HepG2 (cell line): Measurements from ENCODE around the gene PMEL. TPM values are rescaled to one million over a fixed set of nuclear protein-coding genes. Genes with fewer than 3 reads are reported as not detected.

Source experiments
- AFF4 ChIP-seq: sonication (generic); formaldehyde crosslinking; IDR thresholded peaks from 2 replicates; pipeline ENCODE4 v1.4.0; 2020; ENCODE audit warnings: missing genetic modification reagents
- BORCS8-MEF2B ChIP-seq: sonication (generic); formaldehyde crosslinking; IDR thresholded peaks from 2 replicates; pipeline ENCODE4 v1.8.0; 2022; ENCODE audit warnings: mild to moderate bottlenecking, missing genetic modification reagents
- CENPX ChIP-seq: sonication (generic); formaldehyde crosslinking; IDR thresholded peaks from 2 replicates; pipeline ENCODE4 v1.9.0; 2021; ENCODE audit warnings: mild to moderate bottlenecking, missing genetic modification reagents, moderate library complexity
- DRAP1 ChIP-seq: IDR thresholded peaks from 2 replicates; pipeline ENCODE4 v1.6.1; 2016; ENCODE audit warnings: missing genetic modification reagents, missing compliant biosample characterization
- ELF3 ChIP-seq: IDR thresholded peaks from 2 replicates; pipeline ENCODE4 v1.6.1; 2016; ENCODE audit warnings: missing genetic modification reagents, missing compliant biosample characterization
- GATA4 ChIP-seq: sonication (generic); IDR thresholded peaks from 2 replicates; pipeline ENCODE4 v1.6.1; 2016; ENCODE audit warnings: antibody characterized with exemption, low read depth, borderline replicate concordance
- GATAD1 ChIP-seq: IDR thresholded peaks from 2 replicates; pipeline ENCODE4 v1.6.1; 2016; ENCODE audit warnings: missing genetic modification reagents, missing compliant biosample characterization
- HMG20A ChIP-seq: IDR thresholded peaks from 2 replicates; pipeline ENCODE4 v1.6.1; 2016; ENCODE audit warnings: borderline replicate concordance
- KLF16 ChIP-seq, 2 experiments: sonication (generic) in 1 of 2; formaldehyde crosslinking in 1 of 2; IDR thresholded peaks; 2 replicates each; pipeline versions ENCODE4 v1.6.1 to v1.8.0; 2016 to 2023; ENCODE audit warnings: missing genetic modification reagents in 2 of 2, missing compliant biosample characterization in 1 of 2
- MAFK ChIP-seq, 2 experiments: IDR thresholded peaks in 1 of 2; conservative IDR thresholded peaks in 1 of 2; 2 replicates each; pipeline ENCODE4 v1.6.1; 2011; ENCODE audit warnings: improper control_type of control experiment in 2 of 2, low read length in 2 of 2
- MED1 ChIP-seq: sonication (generic); formaldehyde crosslinking; IDR thresholded peaks from 2 replicates; pipeline ENCODE4 v1.4.0; 2020; ENCODE audit warnings: missing genetic modification reagents
- MTF2 ChIP-seq: sonication (generic); formaldehyde crosslinking; IDR thresholded peaks from 2 replicates; pipeline ENCODE4 v1.5.0; 2020; ENCODE audit warnings: missing genetic modification reagents, borderline replicate concordance
- NR2C2 ChIP-seq: sonication (generic); formaldehyde crosslinking; IDR thresholded peaks from 2 replicates; pipeline ENCODE4 v1.4.0; 2020; ENCODE audit warnings: missing genetic modification reagents, mild to moderate bottlenecking, moderate library complexity, borderline replicate concordance
- RFXANK ChIP-seq: IDR thresholded peaks from 2 replicates; pipeline ENCODE4 v1.6.1; 2016
- RFXAP ChIP-seq: sonication (generic); formaldehyde crosslinking; IDR thresholded peaks from 2 replicates; pipeline ENCODE4 v1.4.0; 2020; ENCODE audit warnings: missing genetic modification reagents, borderline replicate concordance
- SIN3A ChIP-seq: IDR thresholded peaks from 2 replicates; pipeline ENCODE4 v1.6.1; 2011; ENCODE audit warnings: low read depth, mild to moderate bottlenecking, control low read depth, low read length, borderline replicate concordance
- TARDBP ChIP-seq: sonication (generic); formaldehyde crosslinking; IDR thresholded peaks from 2 replicates; pipeline ENCODE4 v1.8.0; 2022; ENCODE audit warnings: mild to moderate bottlenecking, missing genetic modification reagents
- TBX3 ChIP-seq: fragments of 450-650 bp; IDR thresholded peaks from 2 replicates; pipeline ENCODE4 v1.6.1; 2017; ENCODE audit warnings: antibody characterized with exemption, mild to moderate bottlenecking, inconsistent platforms, borderline replicate concordance
- U2AF2 ChIP-seq: fragments of 200-400 bp; formaldehyde crosslinking; IDR thresholded peaks from 2 replicates; pipeline ENCODE4 v1.6.1; 2017; ENCODE audit warnings: low read depth, mild to moderate bottlenecking, low read length
- YEATS4 ChIP-seq: sonication (generic); formaldehyde crosslinking; IDR thresholded peaks from 2 replicates; pipeline ENCODE4 v1.4.0; 2020; ENCODE audit warnings: missing genetic modification reagents, borderline replicate concordance
- ZEB1 ChIP-seq: IDR thresholded peaks from 2 replicates; pipeline ENCODE4 v1.6.1; 2012; ENCODE audit warnings: mild to moderate bottlenecking, low read depth, inconsistent platforms; ENCODE audit not compliant: insufficient replicate concordance
- ZFP36L2 ChIP-seq: sonication (generic); formaldehyde crosslinking; IDR thresholded peaks from 2 replicates; pipeline ENCODE4 v1.4.0; 2020; ENCODE audit warnings: missing genetic modification reagents
- ZNF251 ChIP-seq: sonication (generic); formaldehyde crosslinking; IDR thresholded peaks from 2 replicates; pipeline ENCODE4 v1.9.0; 2021; ENCODE audit warnings: mild to moderate bottlenecking, missing genetic modification reagents
- ZNF292 ChIP-seq: sonication (generic); formaldehyde crosslinking; IDR thresholded peaks from 2 replicates; pipeline ENCODE4 v1.8.1; 2022; ENCODE audit warnings: mild to moderate bottlenecking, low read depth, missing genetic modification reagents, borderline replicate concordance
- ZNF576 ChIP-seq: sonication (generic); formaldehyde crosslinking; IDR thresholded peaks from 2 replicates; pipeline ENCODE4 v1.4.0; 2020; ENCODE audit warnings: mild to moderate bottlenecking, missing genetic modification reagents
- ZNF746 ChIP-seq: sonication (generic); formaldehyde crosslinking; IDR thresholded peaks from 2 replicates; pipeline ENCODE4 v1.8.0; 2022; ENCODE audit warnings: mild to moderate bottlenecking, missing genetic modification reagents
- polyA plus RNA-seq, 8 experiments: library from polyadenylated mRNA; depleted of rRNA in 3 of 8; stranded (reverse) in 7 of 8; unstranded in 1 of 8; fragments of >200 nt; fragmentation: Illumina TruSeq in 4 of 8; extraction: Trizol in 4 of 8; gene quantifications; 2 replicates each; pipeline versions ENCODE4 v1.2.1 to v1.2.3, GENCODE V29; 2011 to 2016; ENCODE audit warnings: low read depth in 4 of 8, missing spikeins in 1 of 8, mixed read lengths in 1 of 8; ENCODE audit not compliant: insufficient read depth in 1 of 8
- total RNA-seq, 5 experiments: library from RNA; depleted of rRNA; stranded (reverse); fragments of >200 nt; fragmentation: Illumina TruSeq; extraction: Trizol; gene quantifications; 2 replicates each; pipeline ENCODE4 v1.2.3, GENCODE V29; 2016; ENCODE audit warnings: low read depth in 1 of 5

The PMEL gene
- total and polyA plus RNA-seq, 2 of the 13 experiments (the other 11 are each of a cell fraction or from before 2014, with no cell fraction given), result 0.49 to 3.3 TPM

- peak; percentile 48 for TF ChIP-seq MED1 (CRISPR knock-in tag)
- peak; percentile 98 for TF ChIP-seq RFXAP
- no peak for TF ChIP-seq ELF3 (CRISPR knock-in tag)
- no peak for TF ChIP-seq ZNF251
- 0 out of 2 replicates have a peak, but pooled peaks have one; percentile 18 for TF ChIP-seq TBX3
- no peak for TF ChIP-seq ZFP36L2
- TF ChIP-seq NR2C2, result peak; percentile 89
- TF ChIP-seq MTF2 (CRISPR knock-in tag), result no peak
- TF ChIP-seq HMG20A (CRISPR knock-in tag), result no peak
- 0 out of 2 replicates have a peak, but pooled peaks have one; percentile 29 for TF ChIP-seq AFF4 (CRISPR knock-in tag)
- peak; percentile 65 for TF ChIP-seq ZEB1
- TF ChIP-seq BORCS8-MEF2B (CRISPR knock-in tag), result peak; percentile 53; the same call in 1 of the 2 replicates
- TF ChIP-seq ZNF576 (CRISPR knock-in tag), result no peak
- peak; percentile 84 for TF ChIP-seq RFXANK
- TF ChIP-seq GATAD1 (CRISPR knock-in tag), result peak; percentile 76
- peak; percentile 49; the same call in 1 of the 2 replicates for TF ChIP-seq ZNF746 (CRISPR knock-in tag)
- peak; percentile 50; the same call in 1 of the 2 replicates for TF ChIP-seq YEATS4 (CRISPR knock-in tag)
- TF ChIP-seq DRAP1 (CRISPR knock-in tag), result peak; percentile 88
- no peak for TF ChIP-seq U2AF2
- 0 out of 4 replicates have a peak, but pooled peaks of 1 of the 2 experiments have one; percentile 17 for TF ChIP-seq KLF16 (CRISPR knock-in tag; IDR thresholded peaks at IDR 0.05)
- peak; percentile 69 for TF ChIP-seq TARDBP (CRISPR knock-in tag)
- peak; percentile 59; the same call in 1 of the 2 replicates for TF ChIP-seq GATA4
- peak; percentile 83; the same call in 1 of the 2 replicates for TF ChIP-seq SIN3A
- no peak for TF ChIP-seq CENPX
- peak; percentile 70; the same call in 1 of the 2 replicates for TF ChIP-seq ZNF292 (CRISPR knock-in tag)
- no peak for TF ChIP-seq MAFK (conservative IDR thresholded peaks at IDR 0.05 in 1 of 2, IDR thresholded peaks at IDR 0.05 in 1 of 2; ENCODE audit: low read length in 2 of 2)
These were observed 31.1 kb upstream of the PMEL start, which contains the start of gene SUOX (continued) for GRCh38 chr12:55996715-55997534.
